Thyroid gland (tissue), 4 donors: ENCODE data around the gene POLR2L. TPM values are rescaled to one million over a fixed set of nuclear protein-coding genes. Genes with fewer than 3 reads are reported as not detected.

Experiments used
- DNase-seq, 2 donors: peaks; one replicate each; pipeline ENCODE4 v3.0.0-alpha.2; 2019
- H3K27ac ChIP-seq, 3 donors: fragments of 200-600 bp; sonication (generic); 1 replicate in 2 of 3; 2 replicates in 1 of 3; pipeline ENCODE4 v1.5.1; 2016 to 2019; ENCODE audit warnings: mild to moderate bottlenecking in 1 of 3, moderate library complexity in 1 of 3
- H3K27me3 ChIP-seq: fragments of 200-600 bp; sonication (generic); one replicate; pipeline ENCODE4 v1.5.1; 2019
- H3K36me3 ChIP-seq, 2 donors: fragments of 200-600 bp; sonication (generic); one replicate each; pipeline ENCODE4 v1.5.1; 2016 to 2019
- H3K4me1 ChIP-seq, 2 donors: fragments of 200-600 bp; sonication (generic); one replicate each; pipeline ENCODE4 v1.5.1; 2017 to 2019
- H3K4me3 ChIP-seq, 3 donors: fragments of 200-600 bp; sonication (generic); replicated peaks in 1 of 3; 1 replicate in 2 of 3; 2 replicates in 1 of 3; pipeline ENCODE4 v1.5.1; 2016; ENCODE audit warnings: mild to moderate bottlenecking in 1 of 3
- H3K9me3 ChIP-seq: fragments of 200-600 bp; sonication (generic); one replicate; pipeline ENCODE4 v1.5.1; 2017
- POLR2A ChIP-seq, 2 donors: fragments of 450-650 bp; IDR thresholded peaks; one replicate each; pipeline ENCODE4 v1.6.1; 2017; ENCODE audit warnings: antibody characterized with exemption in 2 of 2, mild to moderate bottlenecking in 2 of 2, moderate library complexity in 1 of 2
- WGBS, 2 donors: methylation state at CpG; one replicate each; pipeline ENCODE4 v1.1.5; 2017; 5-methylcytosine and 5-hydroxymethylcytosine counted together
- intact Hi-C: fragments of 100-400 bp; cut with DNase I; formaldehyde crosslinking; loops from one replicate; pipeline ENCODE4 v1.15.1; 2023
- total RNA-seq, 4 donors: library from RNA; depleted of rRNA; stranded (reverse); fragments of >200 nt; gene quantifications; one replicate each; pipeline ENCODE4 v1.2.3, GENCODE V29; 2016
- TF ChIP-seq, protein P1 (sequence below), 6 experiments: fragments of 200-600 bp in 3 of 6; fragments of 450-650 bp in 3 of 6; sonication (generic) in 3 of 6; IDR thresholded peaks; one replicate each; pipeline ENCODE4 v1.5.1; 2016 to 2019; ENCODE audit warnings: antibody characterized with exemption in 6 of 6, mild to moderate bottlenecking in 2 of 6, inconsistent platforms in 1 of 6, moderate library complexity in 1 of 6

Gene POLR2L
- total RNA-seq, 4 donors from 2014 or later, result 17.9 to 89.2 (median 52.4) TPM

DNA sequence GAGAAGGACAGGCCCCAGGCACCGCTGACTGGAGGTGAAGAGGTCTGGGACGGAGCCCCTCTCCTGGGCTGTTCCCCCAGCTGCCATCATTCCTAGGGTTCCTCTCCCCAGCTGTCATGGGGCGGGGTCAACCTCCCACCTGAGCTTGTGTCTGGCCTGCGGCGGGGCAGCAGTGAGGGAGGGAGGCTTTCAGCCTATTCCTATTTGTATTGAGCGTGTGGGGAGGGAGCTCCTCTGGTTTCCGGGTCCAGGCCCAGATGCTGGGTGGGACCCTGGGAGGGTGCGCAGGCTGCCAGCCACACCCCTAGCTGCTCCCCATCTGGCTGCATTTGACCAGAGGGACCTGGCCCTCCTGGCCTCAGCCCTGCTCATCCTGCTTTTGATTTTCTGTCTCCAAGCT, 14.1 kb upstream of the POLR2L start:
- intact Hi-C loops, result no loop called here
- Histone ChIP-seq H3K4me3 (no peak overlapping the region), H3K4me1 (peaks cover 5% of the 10 kb centered on the region in 2 donors), H3K27ac (no peak overlapping the region), H3K9me3 (no peaks in the 10 kb centered on the region), H3K36me3 (no peaks in the 10 kb centered on the region), H3K27me3 (no peaks in the 10 kb centered on the region)
- TF ChIP-seq, protein P1, sequence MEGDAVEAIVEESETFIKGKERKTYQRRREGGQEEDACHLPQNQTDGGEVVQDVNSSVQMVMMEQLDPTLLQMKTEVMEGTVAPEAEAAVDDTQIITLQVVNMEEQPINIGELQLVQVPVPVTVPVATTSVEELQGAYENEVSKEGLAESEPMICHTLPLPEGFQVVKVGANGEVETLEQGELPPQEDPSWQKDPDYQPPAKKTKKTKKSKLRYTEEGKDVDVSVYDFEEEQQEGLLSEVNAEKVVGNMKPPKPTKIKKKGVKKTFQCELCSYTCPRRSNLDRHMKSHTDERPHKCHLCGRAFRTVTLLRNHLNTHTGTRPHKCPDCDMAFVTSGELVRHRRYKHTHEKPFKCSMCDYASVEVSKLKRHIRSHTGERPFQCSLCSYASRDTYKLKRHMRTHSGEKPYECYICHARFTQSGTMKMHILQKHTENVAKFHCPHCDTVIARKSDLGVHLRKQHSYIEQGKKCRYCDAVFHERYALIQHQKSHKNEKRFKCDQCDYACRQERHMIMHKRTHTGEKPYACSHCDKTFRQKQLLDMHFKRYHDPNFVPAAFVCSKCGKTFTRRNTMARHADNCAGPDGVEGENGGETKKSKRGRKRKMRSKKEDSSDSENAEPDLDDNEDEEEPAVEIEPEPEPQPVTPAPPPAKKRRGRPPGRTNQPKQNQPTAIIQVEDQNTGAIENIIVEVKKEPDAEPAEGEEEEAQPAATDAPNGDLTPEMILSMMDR (IDR thresholded peaks at IDR 0.05), result no peak
- TF ChIP-seq POLR2A (IDR thresholded peaks at IDR 0.05), result no peak
- 92 to 94% methylated on average over 5 of the region's 8 CpGs for WGBS, 2 donors
- no peak for DNase-seq

DNA sequence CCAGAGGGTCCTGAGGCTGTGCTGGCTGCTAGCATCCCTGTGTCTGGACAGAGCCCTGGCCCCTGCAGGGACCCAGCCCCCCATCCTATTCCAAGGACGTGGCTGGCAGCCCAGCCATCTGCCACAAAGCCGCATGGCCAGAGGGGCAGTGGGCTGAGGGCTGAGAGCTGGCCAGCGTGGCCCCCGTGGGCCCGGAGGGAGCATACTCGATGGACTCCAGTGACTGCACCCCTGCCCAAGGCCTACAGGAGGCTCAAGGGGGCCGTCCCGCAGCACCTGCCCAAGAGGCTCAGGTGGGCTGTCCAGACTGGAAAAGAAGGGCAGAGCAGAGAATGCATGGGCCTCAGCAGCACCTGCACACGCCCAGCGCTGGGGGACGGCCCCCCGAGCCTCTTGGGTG, 13.5 kb upstream of the POLR2L start:
- WGBS, 2 donors, result 92% methylated on average over 5 of the region's 12 CpGs; no CpG with 5 or more reads in 1 of the 2 donors
- intact Hi-C loops, result no loop called here

DNA sequence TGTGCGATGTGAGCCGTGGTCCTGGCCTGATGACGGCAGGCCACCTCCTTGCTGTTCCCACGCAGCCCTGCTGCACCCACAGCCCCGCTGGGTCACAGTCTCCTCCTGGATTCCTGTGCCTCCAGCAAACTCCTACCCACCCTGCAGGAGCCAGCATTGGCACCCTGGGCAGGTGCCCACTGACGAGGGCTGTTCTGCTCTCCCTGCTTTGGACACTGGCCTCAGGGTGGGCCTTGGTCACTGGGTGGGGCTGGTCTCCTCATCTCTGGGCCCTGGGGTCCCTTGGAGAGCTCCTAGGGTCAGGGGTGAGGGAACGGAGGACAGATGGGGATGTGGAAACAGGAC, 13.0 kb upstream of the POLR2L start:
- no peak overlapping the region for H3K27ac ChIP-seq
- H3K36me3 ChIP-seq, result no peaks in the 10 kb centered on the region
- no peak for TF ChIP-seq POLR2A (IDR thresholded peaks at IDR 0.05)
- TF ChIP-seq, protein P1 (IDR thresholded peaks at IDR 0.05), result no peak
- intact Hi-C loops, result no loop called here
- 78 to 91% methylated on average over 5 to 7 of the region's 7 CpGs for WGBS, 2 donors
- DNase-seq, result no peak
- peaks cover 10 to 16% of the 10 kb centered on the region in 2 donors for H3K4me1 ChIP-seq
- H3K4me3 ChIP-seq, result no peak overlapping the region
- H3K9me3 ChIP-seq, result no peaks in the 10 kb centered on the region
- H3K27me3 ChIP-seq, result no peaks in the 10 kb centered on the region

More for the DNA sequence above, 13.5 kb upstream of the POLR2L start:
- TF ChIP-seq, protein P1 (IDR thresholded peaks at IDR 0.05), result no peak
- TF ChIP-seq POLR2A (IDR thresholded peaks at IDR 0.05), result no peak
- no peaks in the 10 kb centered on the region for H3K9me3 ChIP-seq
- no peaks in the 10 kb centered on the region for H3K36me3 ChIP-seq
- H3K4me3 ChIP-seq, result no peak overlapping the region
- no peaks in the 10 kb centered on the region for H3K27me3 ChIP-seq
- DNase-seq, result no peak
- H3K4me1 ChIP-seq, result peaks cover 5 to 11% of the 10 kb centered on the region in 2 donors
- no peak overlapping the region for H3K27ac ChIP-seq

DNA sequence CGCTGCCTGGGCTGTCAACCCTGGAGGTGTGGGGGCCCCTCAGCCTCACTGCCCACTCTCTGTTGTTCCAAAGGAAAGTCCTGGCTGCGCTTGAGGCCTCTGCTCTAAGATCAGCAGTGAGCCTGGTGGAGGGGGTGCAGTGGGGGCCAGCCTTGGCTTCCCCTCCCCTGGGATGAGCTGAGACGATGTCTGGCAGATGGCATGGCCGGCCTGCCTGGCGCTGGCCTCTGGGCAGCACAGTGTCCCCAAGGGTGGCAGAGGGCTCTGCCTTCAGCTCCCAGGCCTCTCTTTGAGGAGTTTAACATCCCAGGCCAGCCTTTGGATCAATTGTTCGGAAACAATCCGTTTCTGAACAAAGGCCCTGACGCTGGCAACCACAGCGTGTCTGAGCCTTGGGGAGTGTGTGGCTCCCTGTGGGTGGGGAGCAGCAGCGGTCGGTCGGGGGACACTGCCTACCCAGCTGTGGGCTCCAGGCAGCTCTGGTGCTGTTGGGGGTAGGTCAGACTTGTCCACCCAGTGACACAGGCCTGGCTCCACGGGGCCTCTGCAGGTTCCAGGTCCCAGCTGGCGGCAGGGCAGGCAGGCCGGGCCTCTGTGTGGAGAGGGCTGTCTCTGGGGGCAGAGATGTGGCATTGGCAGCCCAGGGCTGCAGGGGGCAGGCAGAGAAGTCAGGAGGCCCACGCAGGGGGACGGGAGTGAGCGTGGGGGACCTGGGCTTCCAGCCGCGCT, 12.4 kb upstream of the POLR2L start:
- Histone ChIP-seq H3K4me1 (peaks cover 12 to 19% of the 10 kb centered on the region in 2 donors), H3K27ac (no peak overlapping the region), H3K36me3 (no peaks in the 10 kb centered on the region), H3K27me3 (no peaks in the 10 kb centered on the region), H3K9me3 (no peaks in the 10 kb centered on the region), H3K4me3 (no peak overlapping the region)
- DNase-seq, result no peak
- intact Hi-C loops, result no loop called here
- WGBS, 2 donors, result 86 to 97% methylated on average over 6 to 17 of the region's 20 CpGs
- TF ChIP-seq, protein P1 (IDR thresholded peaks at IDR 0.05), result no peak
- no peak for TF ChIP-seq POLR2A (IDR thresholded peaks at IDR 0.05)

DNA sequence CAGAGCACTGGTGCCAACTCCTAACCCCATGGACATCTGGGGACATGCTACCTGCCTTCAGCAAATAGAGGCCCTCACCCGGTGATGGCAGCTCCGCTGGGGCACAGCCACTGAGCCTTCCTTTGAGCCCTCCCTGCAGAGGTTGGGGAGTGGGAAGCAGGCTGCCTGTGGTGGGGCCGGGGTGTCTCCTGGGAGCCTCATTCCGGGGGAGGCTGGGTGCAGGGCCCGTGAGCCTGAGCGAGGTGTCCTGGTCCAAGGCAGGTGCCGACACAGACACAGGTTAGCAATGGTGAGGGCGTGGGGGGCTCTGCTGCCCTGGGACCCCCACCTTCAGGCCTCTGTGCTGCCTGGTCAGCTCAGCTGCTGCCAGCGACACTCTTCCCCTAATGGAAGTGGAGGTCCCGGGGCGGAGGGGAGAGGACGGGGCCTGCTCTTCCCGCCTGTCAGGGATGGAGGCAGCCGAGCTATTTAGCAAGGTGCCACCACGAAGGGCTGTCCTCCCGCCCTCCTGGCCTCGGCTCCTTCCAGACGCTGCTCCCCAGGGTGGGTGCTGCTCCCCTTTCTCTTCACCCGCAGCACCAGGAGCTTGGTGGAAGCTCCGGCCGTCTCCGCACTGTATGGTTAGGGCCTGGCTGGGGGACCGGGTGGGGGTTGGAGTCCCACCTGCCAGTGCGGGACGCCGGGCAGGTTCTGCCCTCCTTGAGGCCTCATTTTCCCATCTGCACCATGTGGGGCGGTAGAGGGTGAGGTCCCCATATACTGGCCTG, 11.5 kb upstream of the POLR2L start:
- H3K4me3 ChIP-seq, result no peak overlapping the region
- H3K27me3 ChIP-seq, result no peaks in the 10 kb centered on the region
- 93 to 96% methylated on average over 8 to 12 of the region's 27 CpGs for WGBS, 2 donors
- TF ChIP-seq, protein P1 (IDR thresholded peaks at IDR 0.05), result no peak
- TF ChIP-seq POLR2A (IDR thresholded peaks at IDR 0.05), result no peak
- no peaks in the 10 kb centered on the region for H3K36me3 ChIP-seq
- no peaks in the 10 kb centered on the region for H3K9me3 ChIP-seq
- intact Hi-C loops, result no loop called here
- peaks cover 14 to 21% of the 10 kb centered on the region in 2 donors for H3K4me1 ChIP-seq
- no peak overlapping the region for H3K27ac ChIP-seq
- no peak for DNase-seq
